ENCODE data around the gene DNAH17. TPM values are rescaled to one million over a fixed set of nuclear protein-coding genes. Genes with fewer than 3 reads are reported as not detected.

DNAH17 gene
- total and polyA plus RNA-seq, 2 of the 13 experiments (the other 11 are each of a cell fraction or from before 2014, with no cell fraction given), result 0.86 to 1.6 TPM

DNA sequence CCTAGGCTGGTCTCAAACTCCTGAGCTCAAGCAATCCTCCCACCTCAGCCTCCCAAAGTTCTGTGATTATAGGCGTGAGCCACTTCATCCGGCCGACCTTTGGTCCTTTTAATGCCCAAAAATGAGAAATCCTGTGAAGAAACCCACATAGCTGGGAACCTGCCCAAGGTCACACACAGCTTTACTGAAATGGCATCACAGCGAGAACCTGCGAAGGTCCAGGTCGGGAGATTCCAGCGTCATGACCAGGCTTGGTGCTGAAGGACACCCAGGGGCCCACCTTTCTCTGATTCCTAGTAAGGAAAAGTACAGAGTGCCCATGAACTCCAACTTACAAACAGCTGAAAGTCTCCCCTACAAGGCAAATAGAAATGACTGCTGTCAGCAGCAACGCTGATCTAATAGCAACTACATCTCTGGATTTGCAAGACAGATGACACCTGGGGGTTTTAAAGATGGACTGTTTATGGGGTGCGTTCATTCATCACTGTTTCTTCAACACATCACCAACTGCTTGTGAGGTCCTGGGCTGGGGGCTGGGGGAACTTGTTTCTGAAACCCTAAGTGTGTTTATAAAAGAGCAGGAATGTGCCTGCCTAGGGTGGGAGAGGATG, 24.5 kb upstream of the DNAH17 start (continued):
- TF ChIP-seq, protein P1, sequence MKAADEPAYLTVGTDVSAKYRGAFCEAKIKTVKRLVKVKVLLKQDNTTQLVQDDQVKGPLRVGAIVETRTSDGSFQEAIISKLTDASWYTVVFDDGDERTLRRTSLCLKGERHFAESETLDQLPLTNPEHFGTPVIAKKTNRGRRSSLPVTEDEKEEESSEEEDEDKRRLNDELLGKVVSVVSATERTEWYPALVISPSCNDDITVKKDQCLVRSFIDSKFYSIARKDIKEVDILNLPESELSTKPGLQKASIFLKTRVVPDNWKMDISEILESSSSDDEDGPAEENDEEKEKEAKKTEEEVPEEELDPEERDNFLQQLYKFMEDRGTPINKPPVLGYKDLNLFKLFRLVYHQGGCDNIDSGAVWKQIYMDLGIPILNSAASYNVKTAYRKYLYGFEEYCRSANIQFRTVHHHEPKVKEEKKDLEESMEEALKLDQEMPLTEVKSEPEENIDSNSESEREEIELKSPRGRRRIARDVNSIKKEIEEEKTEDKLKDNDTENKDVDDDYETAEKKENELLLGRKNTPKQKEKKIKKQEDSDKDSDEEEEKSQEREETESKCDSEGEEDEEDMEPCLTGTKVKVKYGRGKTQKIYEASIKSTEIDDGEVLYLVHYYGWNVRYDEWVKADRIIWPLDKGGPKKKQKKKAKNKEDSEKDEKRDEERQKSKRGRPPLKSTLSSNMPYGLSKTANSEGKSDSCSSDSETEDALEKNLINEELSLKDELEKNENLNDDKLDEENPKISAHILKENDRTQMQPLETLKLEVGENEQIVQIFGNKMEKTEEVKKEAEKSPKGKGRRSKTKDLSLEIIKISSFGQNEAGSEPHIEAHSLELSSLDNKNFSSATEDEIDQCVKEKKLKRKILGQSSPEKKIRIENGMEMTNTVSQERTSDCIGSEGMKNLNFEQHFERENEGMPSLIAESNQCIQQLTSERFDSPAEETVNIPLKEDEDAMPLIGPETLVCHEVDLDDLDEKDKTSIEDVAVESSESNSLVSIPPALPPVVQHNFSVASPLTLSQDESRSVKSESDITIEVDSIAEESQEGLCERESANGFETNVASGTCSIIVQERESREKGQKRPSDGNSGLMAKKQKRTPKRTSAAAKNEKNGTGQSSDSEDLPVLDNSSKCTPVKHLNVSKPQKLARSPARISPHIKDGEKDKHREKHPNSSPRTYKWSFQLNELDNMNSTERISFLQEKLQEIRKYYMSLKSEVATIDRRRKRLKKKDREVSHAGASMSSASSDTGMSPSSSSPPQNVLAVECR (CRISPR knock-in tag; IDR thresholded peaks at IDR 0.05; ENCODE audit: borderline replicate concordance), result 0 out of 2 replicates have a peak, but pooled peaks have one; percentile 59
- TF ChIP-seq, protein P2, sequence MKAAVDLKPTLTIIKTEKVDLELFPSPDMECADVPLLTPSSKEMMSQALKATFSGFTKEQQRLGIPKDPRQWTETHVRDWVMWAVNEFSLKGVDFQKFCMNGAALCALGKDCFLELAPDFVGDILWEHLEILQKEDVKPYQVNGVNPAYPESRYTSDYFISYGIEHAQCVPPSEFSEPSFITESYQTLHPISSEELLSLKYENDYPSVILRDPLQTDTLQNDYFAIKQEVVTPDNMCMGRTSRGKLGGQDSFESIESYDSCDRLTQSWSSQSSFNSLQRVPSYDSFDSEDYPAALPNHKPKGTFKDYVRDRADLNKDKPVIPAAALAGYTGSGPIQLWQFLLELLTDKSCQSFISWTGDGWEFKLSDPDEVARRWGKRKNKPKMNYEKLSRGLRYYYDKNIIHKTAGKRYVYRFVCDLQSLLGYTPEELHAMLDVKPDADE (CRISPR knock-in tag; IDR thresholded peaks at IDR 0.05), result no peak
- TF ChIP-seq, protein P3, sequence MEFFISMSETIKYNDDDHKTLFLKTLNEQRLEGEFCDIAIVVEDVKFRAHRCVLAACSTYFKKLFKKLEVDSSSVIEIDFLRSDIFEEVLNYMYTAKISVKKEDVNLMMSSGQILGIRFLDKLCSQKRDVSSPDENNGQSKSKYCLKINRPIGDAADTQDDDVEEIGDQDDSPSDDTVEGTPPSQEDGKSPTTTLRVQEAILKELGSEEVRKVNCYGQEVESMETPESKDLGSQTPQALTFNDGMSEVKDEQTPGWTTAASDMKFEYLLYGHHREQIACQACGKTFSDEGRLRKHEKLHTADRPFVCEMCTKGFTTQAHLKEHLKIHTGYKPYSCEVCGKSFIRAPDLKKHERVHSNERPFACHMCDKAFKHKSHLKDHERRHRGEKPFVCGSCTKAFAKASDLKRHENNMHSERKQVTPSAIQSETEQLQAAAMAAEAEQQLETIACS (CRISPR knock-in tag; IDR thresholded peaks at IDR 0.05), result peak; percentile 41; the same call in 1 of the 2 replicates
- TF ChIP-seq TARDBP (CRISPR knock-in tag; IDR thresholded peaks at IDR 0.05) (peak; percentile 98), ZSCAN20 (CRISPR knock-in tag; IDR thresholded peaks at IDR 0.05; ENCODE audit: borderline replicate concordance) (0 out of 2 replicates have a peak, but pooled peaks have one; percentile 50), ZNF672 (CRISPR knock-in tag; IDR thresholded peaks at IDR 0.05) (no peak), FIP1L1 (IDR thresholded peaks at IDR 0.05; ENCODE audit: borderline replicate concordance, insufficient read depth, low read depth, low read length) (no peak), ATF7 (IDR thresholded peaks at IDR 0.05) (no peak; the same call in 1 of the 2 replicates), ATF7 (CRISPR knock-in tag; IDR thresholded peaks at IDR 0.05) (peak; percentile 82; the same call in 1 of the 2 replicates), DNMT1 (CRISPR knock-in tag; IDR thresholded peaks at IDR 0.05) (no peak), ZNF296 (CRISPR knock-in tag; conservative IDR thresholded peaks at IDR 0.05) (no peak), ZNF430 (CRISPR knock-in tag; IDR thresholded peaks at IDR 0.05) (0 out of 2 replicates have a peak, but pooled peaks have one; percentile 41), MEIS1 (CRISPR knock-in tag; IDR thresholded peaks at IDR 0.05; ENCODE audit: borderline replicate concordance) (peak; percentile 96), RFX3 (CRISPR knock-in tag; IDR thresholded peaks at IDR 0.05) (0 out of 2 replicates have a peak, but pooled peaks have one; percentile 10), CHD2 (IDR thresholded peaks at IDR 0.05; ENCODE audit: low read depth, low read length) (peak; percentile 29; the same call in 1 of the 2 replicates), ZNF737 (CRISPR knock-in tag; IDR thresholded peaks at IDR 0.05; ENCODE audit: borderline replicate concordance) (no peak), SRY (CRISPR knock-in tag; IDR thresholded peaks at IDR 0.05) (peak; percentile 77; the same call in 1 of the 2 replicates), EZH2 (conservative IDR thresholded peaks at IDR 0.05; ENCODE audit: low read depth, low read length) (no peak)
- TF ChIP-seq, protein P4, sequence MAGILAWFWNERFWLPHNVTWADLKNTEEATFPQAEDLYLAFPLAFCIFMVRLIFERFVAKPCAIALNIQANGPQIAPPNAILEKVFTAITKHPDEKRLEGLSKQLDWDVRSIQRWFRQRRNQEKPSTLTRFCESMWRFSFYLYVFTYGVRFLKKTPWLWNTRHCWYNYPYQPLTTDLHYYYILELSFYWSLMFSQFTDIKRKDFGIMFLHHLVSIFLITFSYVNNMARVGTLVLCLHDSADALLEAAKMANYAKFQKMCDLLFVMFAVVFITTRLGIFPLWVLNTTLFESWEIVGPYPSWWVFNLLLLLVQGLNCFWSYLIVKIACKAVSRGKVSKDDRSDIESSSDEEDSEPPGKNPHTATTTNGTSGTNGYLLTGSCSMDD (CRISPR knock-in tag; IDR thresholded peaks at IDR 0.05), result no peak
- TF ChIP-seq, protein P5, sequence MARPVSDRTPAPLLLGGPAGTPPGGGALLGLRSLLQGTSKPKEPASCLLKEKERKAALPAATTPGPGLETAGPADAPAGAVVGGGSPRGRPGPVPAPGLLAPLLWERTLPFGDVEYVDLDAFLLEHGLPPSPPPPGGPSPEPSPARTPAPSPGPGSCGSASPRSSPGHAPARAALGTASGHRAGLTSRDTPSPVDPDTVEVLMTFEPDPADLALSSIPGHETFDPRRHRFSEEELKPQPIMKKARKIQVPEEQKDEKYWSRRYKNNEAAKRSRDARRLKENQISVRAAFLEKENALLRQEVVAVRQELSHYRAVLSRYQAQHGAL (CRISPR knock-in tag; IDR thresholded peaks at IDR 0.05; ENCODE audit: not compliant biosample characterization), result no peak

Data from HepG2 (cell line).